ENCODE results near the gene SLC25A23.

GRCh38 chr19:6406401-6406800 lies 53.2 kb downstream of the SLC25A23 start:
- TF ChIP-seq CTCF (IDR thresholded peaks at IDR 0.05) (no peak), POLR2A (IDR thresholded peaks at IDR 0.05) (no peak)

All from uterus (tissue), 2 donors.